H9 (cell line): ENCODE data around the gene NRM. TPM values are rescaled to one million over a fixed set of nuclear protein-coding genes. Genes with fewer than 3 reads are reported as not detected.

Experiments
- DNase-seq: peaks from one replicate; pipeline ENCODE4 v3.0.0-alpha.2; 2017
- H2AFZ ChIP-seq: one replicate; pipeline ENCODE4 v1.6.1; 2013; ENCODE audit warnings: mild to moderate bottlenecking, low read length, control low read depth, moderate library complexity
- H2AK5ac ChIP-seq: 2 replicates; pipeline ENCODE4 v1.6.1; 2013; ENCODE audit warnings: low read length, control low read depth, mixed read lengths; ENCODE audit not compliant: insufficient read length
- H2BK120ac ChIP-seq: one replicate; pipeline ENCODE4 v1.6.1; 2013; ENCODE audit warnings: low read depth, mild to moderate bottlenecking, low read length, control low read depth, inconsistent platforms; ENCODE audit not compliant: poor library complexity, severe bottlenecking
- H2BK12ac ChIP-seq: 2 replicates; pipeline ENCODE4 v1.6.1; 2013; ENCODE audit warnings: low read length, control low read depth, mixed read lengths, low read depth; ENCODE audit not compliant: insufficient read length
- H2BK15ac ChIP-seq: 2 replicates; pipeline ENCODE4 v1.6.1; 2013; ENCODE audit warnings: low read depth, low read length, control low read depth
- H2BK20ac ChIP-seq: one replicate; pipeline ENCODE4 v1.6.1; 2013; ENCODE audit warnings: low read depth, mild to moderate bottlenecking, low read length, control low read depth, inconsistent platforms; ENCODE audit not compliant: poor library complexity, severe bottlenecking
- H2BK5ac ChIP-seq: 2 replicates; pipeline ENCODE4 v1.6.1; 2013; ENCODE audit warnings: low read length, control low read depth, mixed read lengths; ENCODE audit not compliant: insufficient read length
- H3K14ac ChIP-seq: 2 replicates; pipeline ENCODE4 v1.6.1; 2013; ENCODE audit warnings: low read length, control low read depth; ENCODE audit not compliant: insufficient read depth
- H3K18ac ChIP-seq: 2 replicates; pipeline ENCODE4 v1.6.1; 2013; ENCODE audit warnings: low read depth, mild to moderate bottlenecking, mixed read lengths, low read length, control low read depth; ENCODE audit not compliant: insufficient read length
- H3K23ac ChIP-seq: 2 replicates; pipeline ENCODE4 v1.6.1; 2013; ENCODE audit warnings: low read length, control low read depth, mixed read lengths, low read depth; ENCODE audit not compliant: insufficient read length
- H3K23me2 ChIP-seq: 2 replicates; pipeline ENCODE4 v1.6.1; 2013; ENCODE audit warnings: low read depth, mild to moderate bottlenecking, mixed read lengths, low read length, control low read depth; ENCODE audit not compliant: insufficient read length, poor library complexity, severe bottlenecking
- H3K27ac ChIP-seq: 2 replicates; pipeline ENCODE4 v1.5.1; 2013; ENCODE audit warnings: low read length, control low read depth, mixed read lengths, low read depth; ENCODE audit not compliant: insufficient read length
- H3K27me3 ChIP-seq: 2 replicates; pipeline ENCODE4 v1.6.1; 2013; ENCODE audit warnings: low read length, control low read depth, inconsistent platforms; ENCODE audit not compliant: insufficient read depth
- H3K4ac ChIP-seq: 2 replicates; pipeline ENCODE4 v1.6.1; 2013; ENCODE audit warnings: low read depth, mild to moderate bottlenecking, control low read depth, inconsistent platforms, low read length, moderate library complexity
- H3K4me1 ChIP-seq: 2 replicates; pipeline ENCODE4 v1.6.1; 2013; ENCODE audit warnings: low read length, control low read depth, inconsistent platforms; ENCODE audit not compliant: insufficient read depth
- H3K4me2 ChIP-seq: 2 replicates; pipeline ENCODE4 v1.6.1; 2013; ENCODE audit warnings: low read length, control low read depth, mixed read lengths; ENCODE audit not compliant: insufficient read length, insufficient read depth
- H3K56ac ChIP-seq: 2 replicates; pipeline ENCODE4 v1.6.1; 2013; ENCODE audit warnings: low read depth, mild to moderate bottlenecking, mixed read lengths, low read length, control low read depth; ENCODE audit not compliant: insufficient read length
- H3K79me1 ChIP-seq: 2 replicates; pipeline ENCODE4 v1.6.1; 2013; ENCODE audit warnings: low read depth, mild to moderate bottlenecking, moderate library complexity, low read length, control low read depth, inconsistent platforms; ENCODE audit not compliant: insufficient read depth, poor library complexity, severe bottlenecking
- H3K79me2 ChIP-seq: 2 replicates; pipeline ENCODE4 v1.6.1; 2013; ENCODE audit warnings: low read length, control low read depth, inconsistent platforms; ENCODE audit not compliant: insufficient read depth
- H3K9ac ChIP-seq: 2 replicates; pipeline ENCODE4 v1.6.1; 2013; ENCODE audit warnings: low read length, control low read depth, mixed read lengths; ENCODE audit not compliant: insufficient read length; ENCODE audit errors: extremely low read depth
- H3K9me3 ChIP-seq: one replicate; pipeline ENCODE4 v1.6.1; 2013; ENCODE audit warnings: low read depth, low read length, inconsistent platforms; ENCODE audit not compliant: control insufficient read depth
- H3T11ph ChIP-seq: one replicate; pipeline ENCODE4 v1.6.1; 2013; ENCODE audit warnings: mild to moderate bottlenecking, low read length, control low read depth, inconsistent platforms
- H4K20me1 ChIP-seq: one replicate; pipeline ENCODE4 v1.6.1; 2013; ENCODE audit not compliant: control insufficient read depth, insufficient read length, insufficient read depth
- H4K5ac ChIP-seq: 2 replicates; pipeline ENCODE4 v1.6.1; 2013; ENCODE audit warnings: low read depth, mild to moderate bottlenecking, mixed read lengths, low read length, control low read depth; ENCODE audit not compliant: insufficient read length
- H4K8ac ChIP-seq: replicated peaks from 2 replicates; pipeline ENCODE4 v1.6.1; 2013; ENCODE audit warnings: low read length, control low read depth, mixed read lengths, low read depth; ENCODE audit not compliant: insufficient read length
- H4K91ac ChIP-seq: 2 replicates; pipeline ENCODE4 v1.6.1; 2013; ENCODE audit warnings: low read depth, mild to moderate bottlenecking, moderate library complexity, mixed read lengths, low read length, control low read depth; ENCODE audit not compliant: insufficient read length
- H3K27ac Mint-ChIP-seq, 3 experiments: 2 replicates in 2 of 3; 3 replicates in 1 of 3; pipeline ENCODE4 v1.8.0; 2020 to 2021; ENCODE audit warnings: mixed read lengths in 3 of 3, mild to moderate bottlenecking in 1 of 3, moderate library complexity in 1 of 3
- H3K27me3 Mint-ChIP-seq: 2 replicates; pipeline ENCODE4 v1.8.0; 2021; ENCODE audit warnings: low read depth, mild to moderate bottlenecking, moderate library complexity, mixed read lengths
- H3K36me3 Mint-ChIP-seq, 3 experiments: 2 replicates in 2 of 3; 3 replicates in 1 of 3; pipeline ENCODE4 v1.8.0; 2020 to 2021; ENCODE audit warnings: low read depth in 3 of 3, mixed read lengths in 3 of 3; ENCODE audit not compliant: insufficient read depth in 1 of 3
- H3K4me1 Mint-ChIP-seq, 2 experiments: 2 replicates each; pipeline ENCODE4 v1.8.0; 2020; ENCODE audit warnings: mixed read lengths in 2 of 2
- H3K4me3 Mint-ChIP-seq, 2 experiments: 2 replicates in 1 of 2; 3 replicates in 1 of 2; pipeline ENCODE4 v1.8.0; 2020 to 2021; ENCODE audit warnings: mild to moderate bottlenecking in 2 of 2, mixed read lengths in 2 of 2, moderate library complexity in 1 of 2
- H3K9me3 Mint-ChIP-seq, 2 experiments: 2 replicates in 1 of 2; 3 replicates in 1 of 2; pipeline ENCODE4 v1.8.0; 2020; ENCODE audit warnings: mild to moderate bottlenecking in 2 of 2, mixed read lengths in 2 of 2, moderate library complexity in 1 of 2
- CTCF ChIP-seq: fragments of 200-600 bp; sonication (generic); conservative IDR thresholded peaks from 3 replicates; pipeline ENCODE4 v1.8.0; 2021; ENCODE audit warnings: antibody characterized with exemption, mild to moderate bottlenecking
- WGBS: extraction: QIAGEN DNeasy Blood & Tissue Kit; methylation state at CpG from one replicate; pipeline ENCODE4 v1.1.7; 2013; ENCODE audit warnings: missing lambda C conversion rate, low lambda C conversion rate, mixed read lengths; ENCODE audit not compliant: insufficient read length; ENCODE audit errors: extremely low coverage; 5-methylcytosine and 5-hydroxymethylcytosine counted together
- total RNA-seq: library from RNA; stranded (reverse); gene quantifications from 2 replicates; pipeline ENCODE4 v1.2.1, GENCODE V29; 2021

The NRM gene
- total RNA-seq, 1 experiment from 2014 or later: 36.5 TPM

GRCh38 chr6:30681766-30682142, 9.0 kb downstream of the NRM start:
- Histone ChIP-seq H3K79me2 (peaks cover 2% of the 10 kb centered on the region; the same call in 1 of the 2 replicates), H3T11ph (no peak overlapping the region), H2BK20ac (no peak overlapping the region), H4K5ac (no peak overlapping the region), H4K91ac (no peak overlapping the region), H3K14ac (no peak overlapping the region), H3K27ac (no peak overlapping the region), H4K8ac (no peak overlapping the region), H3K4me2 (no peak overlapping the region), H3K23me2 (peaks cover 13% of the 10 kb centered on the region), H2BK5ac (no peak overlapping the region), H2BK12ac (no peak overlapping the region), H4K20me1 (no peaks in the 10 kb centered on the region), H3K79me1 (no peaks in the 10 kb centered on the region), H2AFZ (no peak overlapping the region), H3K23ac (no peak overlapping the region), H3K18ac (no peak overlapping the region), H3K56ac (no peak overlapping the region), H3K9ac (no peak overlapping the region), H3K27me3 (no peaks in the 10 kb centered on the region), H3K4ac (no peak overlapping the region), H3K4me1 (peaks cover 14% of the 10 kb centered on the region; the same call in 1 of the 2 replicates), H2AK5ac (no peak overlapping the region), H2BK120ac (no peak overlapping the region), H3K9me3 (no peaks in the 10 kb centered on the region), H2BK15ac (no peak overlapping the region)
- peak overlapping the region; percentile 62 to 79 (median 65); a peak in 3 of 7 replicates for H3K27ac Mint-ChIP-seq
- peak overlapping the region; percentile 35 to 73; a peak in 3 of 5 replicates for H3K4me3 Mint-ChIP-seq
- H3K4me1 Mint-ChIP-seq: peaks cover 58 to 62% of the 10 kb centered on the region in 2 experiments
- H3K9me3 Mint-ChIP-seq: no peaks in the 10 kb centered on the region; a peak in 1 of 5 replicates
- peaks cover 3% of the 10 kb centered on the region; the same call in 1 of the 2 replicates for H3K27me3 Mint-ChIP-seq
- TF ChIP-seq CTCF: no peak
- H3K36me3 Mint-ChIP-seq: peaks cover 3 to 31% (median 25%) of the 10 kb centered on the region in 3 experiments; a peak in 6 of 7 replicates
- no CpG with 5 or more reads among the region's 4 CpGs for WGBS
- no peak for DNase-seq
